Stimulated activated effector memory CD8-positive, alpha-beta T cell treated with anti-CD3 and anti-CD28 coated beads, Interleukin-12 subunit alpha, Interleukin-12 subunit beta, amount 100 ng/mL, for 72 hours (primary cell): Measurements from ENCODE around the gene UNC80.

Experiments
- ATAC-seq: fragments of 150-1000 bp; cut with Tn5 transposase; 2 replicates; pipeline ENCODE4 v1.10.0; 2021
- DNase-seq, 2 donors: peaks; one replicate each; pipeline ENCODE4 v3.0.0; 2021 to 2022; ENCODE audit warnings: low spot score in 2 of 2
- H3K27ac Mint-ChIP-seq: one replicate; pipeline ENCODE4 v1.8.0; 2022; ENCODE audit warnings: mild to moderate bottlenecking, mixed read lengths
- H3K36me3 Mint-ChIP-seq: one replicate; pipeline ENCODE4 v1.8.0; 2022; ENCODE audit warnings: mild to moderate bottlenecking, mixed read lengths
- H3K4me1 Mint-ChIP-seq: one replicate; pipeline ENCODE4 v1.8.0; 2022; ENCODE audit warnings: mixed read lengths
- H3K4me3 Mint-ChIP-seq: one replicate; pipeline ENCODE4 v1.8.0; 2022; ENCODE audit warnings: mild to moderate bottlenecking, mixed read lengths
- H3K9me3 Mint-ChIP-seq: one replicate; pipeline ENCODE4 v1.8.0; 2022; ENCODE audit warnings: mixed read lengths

UNC80 gene

GRCh38 chr2:209771474-209772289, at the start of gene UNC80:
TSS of gene UNC80 (plus strand) at chr2:209771832. CDS start at chr2:209772073, 241 bp downstream.
- Mint-ChIP-seq H3K36me3 (no peaks in the 10 kb centered on the region), H3K4me3 (no peak within 1 kb of the TSS), H3K4me1 (peaks cover 5% of the 10 kb centered on the region), H3K9me3 (no peaks in the 10 kb centered on the region), H3K27ac (no peak within 1 kb of the TSS)
- ATAC-seq = peak; percentile 48
- DNase-seq = peak in 1 of 2 donors; percentile 12

GRCh38 chr2:209726311-209726710, 45.3 kb upstream of the UNC80 start:
- no peaks in the 10 kb centered on the region for H3K36me3 Mint-ChIP-seq
- H3K27ac Mint-ChIP-seq = no peak overlapping the region
- no peaks in the 10 kb centered on the region for H3K9me3 Mint-ChIP-seq
- H3K4me3 Mint-ChIP-seq = no peak overlapping the region
- ATAC-seq (no peak), DNase-seq (no peak)
- H3K4me1 Mint-ChIP-seq = no peaks in the 10 kb centered on the region

- no peak overlapping the region for H3K4me3 Mint-ChIP-seq
- no peaks in the 10 kb centered on the region for H3K9me3 Mint-ChIP-seq
- H3K36me3 Mint-ChIP-seq = no peaks in the 10 kb centered on the region
- no peak overlapping the region for H3K27ac Mint-ChIP-seq
- no peak for ATAC-seq
- no peaks in the 10 kb centered on the region for H3K4me1 Mint-ChIP-seq
- DNase-seq = no peak
Observed at GRCh38 chr2:209727077-209727476, 44.6 kb upstream of the UNC80 start.

GRCh38 chr2:209734805-209735204, 36.8 kb upstream of the UNC80 start:
- no peak for DNase-seq
- Mint-ChIP-seq H3K4me1 (no peaks in the 10 kb centered on the region), H3K9me3 (no peaks in the 10 kb centered on the region), H3K36me3 (no peaks in the 10 kb centered on the region), H3K27ac (no peak overlapping the region), H3K4me3 (no peak overlapping the region)
- ATAC-seq = no peak

- Mint-ChIP-seq H3K36me3 (no peaks in the 10 kb centered on the region), H3K9me3 (peaks cover 3% of the 10 kb centered on the region), H3K4me1 (no peaks in the 10 kb centered on the region), H3K4me3 (no peak overlapping the region), H3K27ac (no peak overlapping the region)
- ATAC-seq (no peak), DNase-seq (no peak)
Observed at GRCh38 chr2:209741953-209742352, 29.7 kb upstream of the UNC80 start.

- Mint-ChIP-seq H3K4me1 (no peaks in the 10 kb centered on the region), H3K9me3 (peaks cover 4% of the 10 kb centered on the region), H3K4me3 (no peak overlapping the region), H3K27ac (no peak overlapping the region), H3K36me3 (no peaks in the 10 kb centered on the region)
- ATAC-seq (no peak), DNase-seq (no peak)
Observed at GRCh38 chr2:209753020-209753419, 18.6 kb upstream of the UNC80 start.

GRCh38 chr2:209757163-209757562, 14.5 kb upstream of the UNC80 start:
- Mint-ChIP-seq H3K4me3 (no peak overlapping the region), H3K4me1 (no peaks in the 10 kb centered on the region), H3K27ac (no peak overlapping the region), H3K9me3 (peaks cover 4% of the 10 kb centered on the region), H3K36me3 (no peaks in the 10 kb centered on the region)
- ATAC-seq (no peak), DNase-seq (no peak)

- Mint-ChIP-seq H3K9me3 (no peaks in the 10 kb centered on the region), H3K27ac (no peak overlapping the region), H3K4me1 (no peaks in the 10 kb centered on the region), H3K4me3 (no peak overlapping the region), H3K36me3 (no peaks in the 10 kb centered on the region)
- no peak for DNase-seq
- ATAC-seq = no peak
Observed at GRCh38 chr2:209761566-209761965, 10.1 kb upstream of the UNC80 start.

- no peak for DNase-seq
- no peaks in the 10 kb centered on the region for H3K36me3 Mint-ChIP-seq
- H3K4me1 Mint-ChIP-seq = no peaks in the 10 kb centered on the region
- no peak for ATAC-seq
- no peak overlapping the region for H3K4me3 Mint-ChIP-seq
- H3K9me3 Mint-ChIP-seq = no peaks in the 10 kb centered on the region
- H3K27ac Mint-ChIP-seq = no peak overlapping the region
Observed at GRCh38 chr2:209762563-209762962, 9.1 kb upstream of the UNC80 start.

- DNase-seq = no peak
- H3K4me1 Mint-ChIP-seq = no peaks in the 10 kb centered on the region
- ATAC-seq = no peak
Observed at GRCh38 chr2:209763106-209763505, 8.5 kb upstream of the UNC80 start.

GRCh38 chr2:209766613-209767012, 5.0 kb upstream of the UNC80 start:
- no peak for ATAC-seq
- Mint-ChIP-seq H3K4me3 (no peak overlapping the region), H3K27ac (no peak overlapping the region), H3K9me3 (no peaks in the 10 kb centered on the region), H3K4me1 (peaks cover 5% of the 10 kb centered on the region), H3K36me3 (no peaks in the 10 kb centered on the region)
- DNase-seq = no peak

More at GRCh38 chr2:209763106-209763505, 8.5 kb upstream of the UNC80 start:
- Mint-ChIP-seq H3K9me3 (no peaks in the 10 kb centered on the region), H3K27ac (no peak overlapping the region), H3K36me3 (no peaks in the 10 kb centered on the region), H3K4me3 (no peak overlapping the region)

- H3K9me3 Mint-ChIP-seq = no peaks in the 10 kb centered on the region
- H3K4me1 Mint-ChIP-seq = peaks cover 5% of the 10 kb centered on the region
- DNase-seq = no peak
- no peak overlapping the region for H3K27ac Mint-ChIP-seq
- no peak for ATAC-seq
- no peak overlapping the region for H3K4me3 Mint-ChIP-seq
- H3K36me3 Mint-ChIP-seq = no peaks in the 10 kb centered on the region
Observed at GRCh38 chr2:209767316-209767715, 4.3 kb upstream of the UNC80 start.

- no peaks in the 10 kb centered on the region for H3K9me3 Mint-ChIP-seq
- DNase-seq (no peak), ATAC-seq (no peak)
- peaks cover 5% of the 10 kb centered on the region for H3K4me1 Mint-ChIP-seq
- H3K36me3 Mint-ChIP-seq = no peaks in the 10 kb centered on the region
- no peak overlapping the region for H3K4me3 Mint-ChIP-seq
- H3K27ac Mint-ChIP-seq = no peak overlapping the region
Observed at GRCh38 chr2:209768557-209768956, 3.1 kb upstream of the UNC80 start.

GRCh38 chr2:209772290-209772685, 656 bp downstream of the UNC80 start:
- H3K9me3 Mint-ChIP-seq = no peaks in the 10 kb centered on the region
- H3K4me3 Mint-ChIP-seq = no peak overlapping the region
- DNase-seq = no peak

GRCh38 chr2:209773377-209773776, 1.7 kb downstream of the UNC80 start:
- Mint-ChIP-seq H3K27ac (no peak overlapping the region), H3K9me3 (no peaks in the 10 kb centered on the region), H3K36me3 (no peaks in the 10 kb centered on the region), H3K4me3 (no peak overlapping the region), H3K4me1 (peaks cover 5% of the 10 kb centered on the region)
- DNase-seq (no peak), ATAC-seq (no peak)

More at GRCh38 chr2:209772290-209772685, 656 bp downstream of the UNC80 start:
- no peak for ATAC-seq
- Mint-ChIP-seq H3K4me1 (peaks cover 5% of the 10 kb centered on the region), H3K36me3 (no peaks in the 10 kb centered on the region), H3K27ac (no peak overlapping the region)

GRCh38 chr2:209787416-209787815, 15.8 kb downstream of the UNC80 start:
- ATAC-seq = no peak
- no peaks in the 10 kb centered on the region for H3K36me3 Mint-ChIP-seq
- no peak overlapping the region for H3K27ac Mint-ChIP-seq

More at GRCh38 chr2:209787416-209787815, 15.8 kb downstream of the UNC80 start:
- no peak for DNase-seq
- Mint-ChIP-seq H3K4me3 (no peak overlapping the region), H3K4me1 (peaks cover 11% of the 10 kb centered on the region), H3K9me3 (no peaks in the 10 kb centered on the region)
